Kidney glomerular epithelial cell (primary cell): ENCODE data around the gene SLC6A16.
"Not testable (repeated sequence)": the region's sequence is repeated elsewhere in the genome, so short reads cannot be mapped to it uniquely, and the experiment has no call there.

Source experiments
- DNase-seq: peaks from one replicate; lab custom pipeline; 2025; lab: John Stamatoyannopoulos, UW

Gene SLC6A16

DNA sequence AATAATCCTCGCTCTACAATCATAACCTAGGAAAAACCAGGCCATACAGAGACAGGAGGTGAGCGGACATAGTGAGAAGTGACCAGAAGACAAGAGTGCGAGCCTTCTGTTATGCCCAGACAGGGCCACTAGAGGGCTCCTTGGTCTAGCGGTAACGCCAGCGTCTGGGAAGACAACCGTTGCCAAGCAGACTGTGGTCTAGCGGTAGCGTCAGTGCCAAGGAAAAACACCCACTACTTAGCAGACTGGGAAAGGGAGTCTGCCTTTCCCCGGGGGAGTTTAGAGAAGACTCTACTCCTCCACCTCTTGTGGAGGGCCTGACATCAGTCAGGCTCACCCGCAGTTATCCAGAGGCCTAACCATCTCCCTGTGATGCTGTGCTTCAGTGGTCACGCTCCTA lies 58.6 kb downstream of the SLC6A16 start:
- not testable (repeated sequence) for DNase-seq

DNA sequence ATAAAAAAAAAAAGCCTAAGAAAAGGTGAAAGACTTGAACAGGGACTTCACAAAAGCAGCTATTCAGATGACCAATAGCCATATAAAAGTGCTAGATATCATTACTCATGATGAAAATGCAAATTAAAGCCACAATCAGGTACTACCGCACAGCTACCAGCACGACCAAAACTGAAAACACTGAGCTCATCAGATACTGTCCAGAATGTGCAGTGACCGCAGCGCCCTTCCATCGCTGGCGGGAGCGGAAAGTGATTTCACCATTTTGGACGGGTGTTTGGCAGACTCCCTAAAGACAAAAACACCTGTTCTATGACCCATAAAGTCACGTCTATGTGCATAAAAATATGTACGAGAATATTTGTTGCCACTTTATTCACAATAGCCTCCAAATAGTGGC lies 60.7 kb downstream of the SLC6A16 start:
- DNase-seq = no peak

DNA sequence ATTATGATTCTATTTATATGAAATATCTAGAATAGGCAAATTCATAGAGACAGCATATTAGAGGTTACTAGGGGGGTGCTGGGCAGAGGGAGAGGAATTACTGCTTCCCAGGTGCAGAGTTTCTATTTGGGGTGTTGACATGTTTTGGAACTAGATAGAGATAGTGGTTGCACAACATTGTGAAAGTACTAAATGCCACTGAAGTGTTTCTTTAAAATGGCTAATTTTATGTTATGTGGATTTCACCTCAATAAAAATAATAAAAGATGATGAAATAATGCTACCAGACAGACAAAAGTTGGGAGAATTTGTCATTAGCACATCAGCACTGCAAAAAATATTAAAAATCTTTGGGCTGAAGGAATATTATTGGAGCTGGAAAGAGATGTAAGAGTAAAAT lies 63.4 kb downstream of the SLC6A16 start:
- DNase-seq = no peak

DNA sequence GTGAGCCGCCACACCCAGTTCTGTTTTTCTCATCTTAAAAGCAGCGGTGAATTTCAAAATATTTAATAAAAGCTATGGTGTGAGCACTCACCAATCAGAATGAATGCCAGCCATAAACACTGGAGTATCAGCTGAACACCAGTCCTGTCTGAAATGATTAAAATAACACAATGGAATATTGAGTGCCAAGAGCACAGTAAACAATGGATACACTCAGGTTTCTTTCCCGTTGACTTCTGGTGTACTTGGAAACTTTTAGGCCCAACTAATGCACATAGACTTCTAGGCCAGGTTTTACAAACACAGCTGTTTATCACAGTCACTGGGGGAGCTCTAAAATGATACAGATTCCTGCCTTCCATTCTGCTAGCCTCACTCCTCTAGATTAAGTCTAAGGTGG lies 68.3 kb downstream of the SLC6A16 start:
- no peak for DNase-seq

DNA sequence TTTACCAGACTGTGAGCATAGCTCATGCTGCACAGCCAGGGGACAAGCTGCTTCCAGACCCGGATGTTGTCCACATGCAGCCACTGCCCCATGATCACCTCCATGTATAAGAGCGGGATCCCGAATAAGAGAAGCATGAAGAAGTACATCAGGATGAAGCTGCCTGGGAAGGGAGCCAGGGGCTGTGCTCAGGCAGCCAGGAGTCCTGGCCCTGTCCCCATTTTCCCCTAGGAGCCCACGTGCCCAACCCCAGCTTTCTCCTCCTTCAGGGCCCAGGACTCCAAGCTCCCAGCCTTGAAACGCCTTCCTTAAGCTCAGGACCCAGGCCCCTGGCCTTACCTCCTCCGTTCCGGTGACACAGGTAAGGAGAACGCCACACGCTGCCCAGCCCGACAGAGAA lies 69.3 kb downstream of the SLC6A16 start:
- no peak for DNase-seq

DNA sequence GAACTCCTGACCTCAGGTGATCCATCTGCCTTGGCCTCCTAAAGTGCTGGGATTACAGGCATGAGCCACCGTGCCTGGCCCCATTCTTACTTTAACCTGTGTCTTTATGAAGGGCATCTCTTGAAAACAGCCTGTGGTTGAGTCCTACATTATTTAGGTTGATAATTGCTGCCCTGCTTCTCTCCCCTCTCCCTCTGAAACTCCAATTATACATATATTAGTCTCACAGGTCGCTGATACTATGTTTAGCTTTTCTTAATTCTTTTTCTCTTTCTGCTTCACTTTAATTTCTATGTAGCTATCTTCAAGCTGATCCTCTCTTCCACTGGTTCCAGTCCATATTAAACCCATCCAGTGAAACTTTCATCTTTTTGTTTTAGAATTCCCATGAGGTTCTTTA lies 75.1 kb downstream of the SLC6A16 start:
- no peak for DNase-seq

DNA sequence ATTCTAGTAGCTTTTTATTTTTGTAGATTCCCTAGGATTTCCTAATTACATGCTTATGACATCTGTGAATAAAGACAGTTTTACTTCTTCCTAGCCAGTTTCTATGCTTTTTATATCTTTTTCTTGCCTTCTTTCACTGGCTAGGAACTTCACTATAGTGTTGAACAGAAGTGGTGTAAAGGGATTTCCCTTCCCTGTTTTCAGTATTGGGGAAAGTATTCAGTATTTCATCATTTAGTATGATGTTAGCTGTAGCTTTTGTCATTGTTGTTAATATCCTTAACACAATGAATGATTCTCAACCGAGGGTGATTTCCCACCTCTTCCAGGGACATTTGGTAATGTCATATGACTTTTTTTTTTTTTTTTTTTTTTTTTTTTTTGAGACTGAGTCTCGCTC lies 77.3 kb downstream of the SLC6A16 start:
- no peak for DNase-seq

DNA sequence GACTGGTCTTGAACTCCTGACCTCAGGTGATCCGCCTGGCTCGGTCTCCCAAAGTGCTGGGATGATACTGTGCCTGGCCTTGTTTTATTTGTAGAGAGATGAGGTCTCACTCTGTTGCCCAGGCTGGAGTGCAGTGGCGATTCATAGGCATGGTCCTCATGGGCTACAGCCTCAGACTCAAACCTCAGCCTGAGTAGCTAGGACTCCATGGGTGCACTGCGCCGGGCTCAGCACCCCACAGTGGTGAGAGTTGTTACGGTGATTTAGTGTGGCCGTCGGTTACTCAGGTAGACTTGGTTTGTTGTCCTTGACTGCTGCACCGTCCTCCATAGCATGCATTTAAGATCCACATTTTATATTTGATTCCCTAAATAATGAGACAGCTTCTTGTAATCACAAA lies 80.7 kb downstream of the SLC6A16 start:
- DNase-seq = no peak

DNA sequence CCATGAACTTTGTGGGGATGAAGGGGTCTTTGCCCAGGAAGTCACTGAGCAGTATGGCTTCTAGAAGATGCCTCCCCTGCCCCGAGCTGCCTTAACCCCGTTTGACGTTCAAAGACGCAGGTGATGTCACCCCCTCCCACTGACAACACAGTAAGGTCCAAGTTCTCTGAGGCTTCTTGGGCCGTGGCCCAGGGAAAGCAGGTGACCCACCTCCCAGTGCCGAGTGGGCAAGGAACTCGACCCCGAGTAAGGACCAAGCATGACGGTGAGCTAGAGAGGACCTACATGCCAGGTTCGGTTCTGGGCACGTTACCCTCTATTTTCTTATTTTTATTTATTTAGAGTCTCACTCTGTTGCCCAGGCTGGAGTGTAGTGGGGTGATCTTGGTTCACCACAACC lies 81.3 kb downstream of the SLC6A16 start:
- DNase-seq = no peak

DNA sequence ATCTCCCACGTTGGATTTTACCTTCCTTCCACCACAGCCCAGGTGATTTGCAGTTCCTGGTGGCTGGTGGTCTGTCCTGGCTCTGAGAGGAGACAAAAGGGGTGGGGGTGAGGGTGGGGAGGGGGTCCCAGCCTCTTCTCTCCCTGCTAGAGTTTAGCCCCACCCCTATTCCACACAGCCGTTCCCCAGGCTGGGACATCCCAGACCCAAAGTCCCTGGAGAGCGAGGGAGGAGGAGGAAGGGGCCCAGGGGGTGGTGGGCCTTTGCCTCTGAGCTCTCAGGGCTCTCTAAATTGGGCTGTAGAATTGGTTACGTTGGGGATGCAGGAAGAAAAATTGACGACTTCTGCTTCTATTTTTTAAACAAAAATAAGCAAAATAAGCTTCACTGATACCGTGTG lies 81.9 kb downstream of the SLC6A16 start:
- no peak for DNase-seq

DNA sequence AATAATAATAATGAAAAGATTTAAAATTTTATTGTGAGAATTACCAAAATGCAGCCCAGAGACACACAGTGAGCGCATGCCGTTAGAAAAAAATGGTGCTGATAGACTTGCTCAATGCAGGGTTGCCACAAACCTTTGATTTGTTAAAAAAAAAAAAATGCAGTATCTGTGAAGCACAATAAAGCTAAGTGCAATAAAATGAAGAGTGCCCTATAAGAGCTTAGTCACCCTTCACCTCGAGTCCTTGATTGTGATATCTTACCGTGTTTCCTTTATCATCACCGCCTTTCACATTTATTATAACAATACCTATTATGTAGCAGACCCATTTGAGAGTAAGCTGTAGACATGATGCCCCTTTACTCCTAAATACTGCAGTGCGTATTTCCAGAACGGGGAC lies 83.2 kb downstream of the SLC6A16 start:
- no peak for DNase-seq
